B cell (primary cell): Measurements from ENCODE around the gene CCDC112. TPM values are rescaled to one million over a fixed set of nuclear protein-coding genes. Genes with fewer than 3 reads are reported as not detected.
"Not testable (repeated sequence)": the region's sequence is repeated elsewhere in the genome, so short reads cannot be mapped to it uniquely, and the experiment has no call there.

ENCODE experiments used
- ATAC-seq: fragments of 200-7000 bp; cut with Tn5 transposase; one replicate; pipeline ENCODE4 v1.10.0; 2021; ENCODE audit warnings: low read depth, mild to moderate bottlenecking, moderate number of reproducible peaks, moderate library complexity
- CTCF ChIA-PET: fragments of 350-600 bp; sonication (Branson Sonifier 250); formaldehyde crosslinking; loops from one replicate; lab custom pipeline; 2021; ENCODE audit warnings: antibody characterized with exemption, inconsistent platforms; lab: Charles Lee
- POLR2A ChIA-PET: fragments of 350-600 bp; sonication (Branson Sonifier 250); formaldehyde crosslinking; loops from one replicate; lab custom pipeline; 2021; ENCODE audit warnings: antibody characterized with exemption; lab: Charles Lee
- DNase-seq: peaks from one replicate; pipeline ENCODE4 v3.0.0; 2013
- H2AFZ ChIP-seq: 2 replicates; pipeline ENCODE4 v1.6.1; 2012; ENCODE audit warnings: mild to moderate bottlenecking, low read depth, low read length; ENCODE audit not compliant: insufficient read depth, poor library complexity, severe bottlenecking
- H3K27ac ChIP-seq, 2 donors: 1 replicate in 1 of 2; 2 replicates in 1 of 2; pipeline ENCODE4 v1.5.1; 2012 to 2013; ENCODE audit warnings: low read length in 2 of 2, mild to moderate bottlenecking in 2 of 2, moderate library complexity in 1 of 2
- H3K27me3 ChIP-seq, 4 experiments: fragments of 200-600 bp in 1 of 4; sonication (generic) in 1 of 4; replicated peaks in 1 of 4; 1 replicate in 2 of 4; 2 replicates in 2 of 4; pipeline versions ENCODE4 v1.6.1 to v1.7.0; 2013 to 2016; ENCODE audit warnings: low read length in 3 of 4, mild to moderate bottlenecking in 2 of 4, mixed read lengths in 1 of 4, moderate library complexity in 1 of 4; ENCODE audit not compliant: insufficient read depth in 4 of 4, control insufficient read depth in 3 of 4; ENCODE audit errors: control extremely low read depth in 1 of 4
- H3K36me3 ChIP-seq, 2 experiments: replicated peaks in 1 of 2; 1 replicate in 1 of 2; 2 replicates in 1 of 2; pipeline versions ENCODE4 v1.6.1 to v1.7.1; 2013; ENCODE audit warnings: low read length in 1 of 2; ENCODE audit not compliant: insufficient read depth in 2 of 2, control insufficient read depth in 1 of 2; ENCODE audit errors: control extremely low read depth in 1 of 2, extremely low read depth in 1 of 2
- H3K4me1 ChIP-seq, 2 donors: fragments of 200-600 bp in 1 of 2; sonication (generic) in 1 of 2; 1 replicate in 1 of 2; 2 replicates in 1 of 2; pipeline versions ENCODE4 v1.5.1 to v1.6.1; 2013 to 2017; ENCODE audit warnings: low read length in 2 of 2; ENCODE audit not compliant: control insufficient read depth in 2 of 2, insufficient read depth in 2 of 2
- H3K4me2 ChIP-seq: replicated peaks from 2 replicates; pipeline ENCODE3; 2012; ENCODE audit warnings: mild to moderate bottlenecking, low read depth, low read length; ENCODE audit not compliant: poor library complexity, severe bottlenecking
- H3K4me3 ChIP-seq, 5 experiments: fragments of 200-600 bp in 1 of 5; sonication (generic) in 1 of 5; 1 replicate in 3 of 5; 2 replicates in 2 of 5; pipeline versions ENCODE4 v1.5.1 to v1.7.0; 2011 to 2016; ENCODE audit warnings: low read length in 4 of 5, mild to moderate bottlenecking in 4 of 5, low read depth in 2 of 5, control low read depth in 1 of 5, moderate library complexity in 1 of 5; ENCODE audit not compliant: insufficient read depth in 1 of 5; ENCODE audit errors: control extremely low read depth in 1 of 5, extremely low read depth in 1 of 5
- H3K79me2 ChIP-seq: fragments of 200-600 bp; sonication (generic); one replicate; pipeline ENCODE4 v1.6.0; 2016; ENCODE audit warnings: low read length; ENCODE audit not compliant: control insufficient read depth, insufficient read depth
- H3K9ac ChIP-seq: fragments of 200-600 bp; sonication (generic); 2 replicates; pipeline ENCODE4 v1.6.1; 2017; ENCODE audit warnings: mild to moderate bottlenecking, low read length, moderate library complexity
- H3K9me3 ChIP-seq, 3 donors: one replicate each; pipeline versions ENCODE4 v1.6.1 to v1.7.1; 2013; ENCODE audit warnings: low read length in 2 of 3; ENCODE audit not compliant: control insufficient read depth in 2 of 3, insufficient read depth in 1 of 3; ENCODE audit errors: control extremely low read depth in 1 of 3
- H4K20me1 ChIP-seq: 2 replicates; pipeline ENCODE4 v1.6.0; 2012; ENCODE audit warnings: mild to moderate bottlenecking, low read length; ENCODE audit not compliant: insufficient read depth, control insufficient read depth, poor library complexity, severe bottlenecking
- H3K27ac Mint-ChIP-seq: one replicate; pipeline ENCODE4 v1.8.0; 2021; ENCODE audit warnings: mixed read lengths
- H3K27me3 Mint-ChIP-seq: one replicate; pipeline ENCODE4 v1.8.0; 2021; ENCODE audit warnings: mixed read lengths
- H3K4me1 Mint-ChIP-seq: one replicate; pipeline ENCODE4 v1.8.0; 2021; ENCODE audit warnings: mixed read lengths
- H3K4me3 Mint-ChIP-seq: one replicate; pipeline ENCODE4 v1.8.0; 2021; ENCODE audit warnings: mixed read lengths
- H3K9me3 Mint-ChIP-seq: one replicate; pipeline ENCODE4 v1.8.0; 2022; ENCODE audit warnings: mixed read lengths; ENCODE audit not compliant: insufficient read depth
- CTCF ChIP-seq: fragments of 200-600 bp; IDR thresholded peaks from one replicate; pipeline ENCODE4 v1.8.0; 2022; ENCODE audit warnings: antibody characterized with exemption, mild to moderate bottlenecking
- EZH2 ChIP-seq: IDR thresholded peaks from 2 replicates; pipeline ENCODE4 v1.6.1; 2012; ENCODE audit warnings: borderline replicate concordance, low read depth, mild to moderate bottlenecking, moderate library complexity, low read length; ENCODE audit not compliant: insufficient read depth, poor library complexity, severe bottlenecking
- WGBS: methylation state at CpG from one replicate; pipeline ENCODE4 v1.1.5; 2013; ENCODE audit warnings: missing lambda C conversion rate; ENCODE audit not compliant: insufficient coverage; 5-methylcytosine and 5-hydroxymethylcytosine counted together
- intact Hi-C: fragments of 100-400 bp; cut with micrococcal nuclease; formaldehyde crosslinking; loops from one replicate; pipeline ENCODE4 v1.10.0; 2022
- polyA plus RNA-seq: library from polyadenylated mRNA; depleted of rRNA; stranded (reverse); fragments of >200 nt; gene quantifications from 2 replicates; pipeline ENCODE4 v1.2.3, GENCODE V29; 2012
- total RNA-seq, 2 donors: library from RNA; stranded (reverse); fragments of 120-200 nt in 1 of 2; gene quantifications; 1 replicate in 1 of 2; 2 replicates in 1 of 2; pipeline versions ENCODE4 v1.2.3 to v1.2.4, GENCODE V29; 2013 to 2022

The CCDC112 gene
- total and polyA plus RNA-seq, 2 donors (not counting 1 experiment from before 2014, with no cell fraction given): 3.7 to 9.6 TPM

GRCh38 chr5:115329475-115329874 is 33.0 kb upstream of the CCDC112 start:
- no peaks in the 10 kb centered on the region for H3K27me3 Mint-ChIP-seq
- POLR2A ChIA-PET: no interaction called here
- no peaks in the 10 kb centered on the region for H3K36me3 ChIP-seq
- no peaks in the 10 kb centered on the region for H3K9me3 Mint-ChIP-seq
- no peak overlapping the region for H2AFZ ChIP-seq
- H3K9ac ChIP-seq: no peak overlapping the region
- CTCF ChIA-PET: interaction anchor here (1.2 kb wide), 1 partner anchor 33 kb away, joined by 3 read pairs; the partner anchor contains the start of gene CCDC112
- H3K4me1 ChIP-seq: peaks cover 6 to 14% of the 10 kb centered on the region in 2 donors
- no peaks in the 10 kb centered on the region for H3K9me3 ChIP-seq
- H3K4me3 ChIP-seq: peak overlapping the region in 1 of 5 experiments; percentile 8
- peak overlapping the region; percentile 40 for H3K4me3 Mint-ChIP-seq
- H3K79me2 ChIP-seq: no peaks in the 10 kb centered on the region
- H3K27me3 ChIP-seq: peaks cover 0 to 6% (median 0%) of the 10 kb centered on the region in 4 experiments
- peak overlapping the region; percentile 4 for H3K4me2 ChIP-seq
- intact Hi-C loops: no loop called here
- H3K4me1 Mint-ChIP-seq: peaks cover 36% of the 10 kb centered on the region
- no peak overlapping the region for H3K27ac ChIP-seq
- H4K20me1 ChIP-seq: no peaks in the 10 kb centered on the region
- peak; percentile 25 for DNase-seq
- WGBS: no CpG with 5 or more reads among the region's 8 CpGs
- ATAC-seq: peak; percentile 56
- H3K27ac Mint-ChIP-seq: no peak overlapping the region
- TF ChIP-seq EZH2: no peak
- no peak for TF ChIP-seq CTCF

GRCh38 chr5:115328617-115329274 is 32.3 kb upstream of the CCDC112 start:
- DNase-seq, H3K27me3 ChIP-seq, H3K36me3 ChIP-seq, H3K27me3 Mint-ChIP-seq, H3K27ac Mint-ChIP-seq, H3K4me2 ChIP-seq, H3K27ac ChIP-seq, POLR2A ChIA-PET, H4K20me1 ChIP-seq, H3K9me3 ChIP-seq, H3K9ac ChIP-seq, H2AFZ ChIP-seq, intact Hi-C loops, H3K9me3 Mint-ChIP-seq, H3K79me2 ChIP-seq, H3K4me3 ChIP-seq: not testable (repeated sequence)
- H3K4me3 Mint-ChIP-seq: peak overlapping the region; percentile 40
- 40% methylated on average over 5 of the region's 6 CpGs for WGBS
- CTCF ChIA-PET: interaction anchor here (1.2 kb wide), 1 partner anchor 32 kb away, joined by 3 read pairs; the partner anchor contains the start of gene CCDC112
- peaks cover 6 to 14% of the 10 kb centered on the region in 2 donors for H3K4me1 ChIP-seq
- H3K4me1 Mint-ChIP-seq: peaks cover 36% of the 10 kb centered on the region
- ATAC-seq: peak; percentile 47
